UCSD-AML1 (cell line): ENCODE data around the gene R3HDM4.
A peak's percentile ranks its signal among the peaks of the same experiment; 100 is the strongest.

Experiments used
- DNase-seq: peaks from one replicate; lab custom pipeline; 2025; ENCODE audit not compliant: unreplicated experiment; lab: John Stamatoyannopoulos, UW

Gene R3HDM4

DNA sequence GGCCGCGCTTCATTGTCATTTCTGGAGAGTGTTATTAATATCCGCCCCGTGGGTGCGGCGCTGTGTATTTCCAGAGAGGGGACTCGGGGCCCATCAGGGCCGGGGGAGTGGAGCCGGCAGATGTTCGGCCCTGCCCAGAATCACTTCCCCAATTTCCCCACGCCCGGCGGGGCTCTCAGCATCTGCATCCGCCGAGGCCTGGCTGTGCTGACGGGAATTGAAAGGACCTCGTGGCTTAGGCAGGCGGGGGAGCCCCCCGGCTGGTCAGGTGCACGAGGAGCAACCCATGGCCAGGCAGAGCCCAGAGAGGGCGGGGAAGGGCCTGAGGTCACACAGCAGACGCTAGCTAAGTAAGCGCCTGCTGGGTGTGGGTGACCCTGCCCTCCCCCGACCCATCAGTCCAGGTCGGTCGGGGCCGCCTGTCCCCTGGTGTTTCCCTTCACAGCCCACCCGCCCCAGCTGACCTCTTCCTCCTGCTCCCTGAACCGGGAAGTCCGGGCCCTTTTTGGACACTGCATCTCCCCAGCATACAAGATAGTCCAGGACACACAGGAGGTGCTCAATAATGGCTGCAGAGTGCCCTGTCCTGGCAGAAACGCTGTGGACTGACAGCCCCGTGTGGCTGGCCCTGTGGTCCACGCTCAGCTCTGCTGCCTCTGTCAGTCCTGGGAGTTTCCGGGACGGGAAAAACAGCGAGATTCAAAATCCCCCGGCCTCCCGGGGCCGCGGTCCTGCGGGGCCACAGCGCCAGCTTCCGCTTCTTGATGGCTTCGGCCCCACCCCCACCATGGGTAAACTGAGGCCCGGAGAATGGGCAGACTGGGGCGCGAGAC, 34.9 kb upstream of the R3HDM4 start:
- DNase-seq = peak; percentile 67

DNA sequence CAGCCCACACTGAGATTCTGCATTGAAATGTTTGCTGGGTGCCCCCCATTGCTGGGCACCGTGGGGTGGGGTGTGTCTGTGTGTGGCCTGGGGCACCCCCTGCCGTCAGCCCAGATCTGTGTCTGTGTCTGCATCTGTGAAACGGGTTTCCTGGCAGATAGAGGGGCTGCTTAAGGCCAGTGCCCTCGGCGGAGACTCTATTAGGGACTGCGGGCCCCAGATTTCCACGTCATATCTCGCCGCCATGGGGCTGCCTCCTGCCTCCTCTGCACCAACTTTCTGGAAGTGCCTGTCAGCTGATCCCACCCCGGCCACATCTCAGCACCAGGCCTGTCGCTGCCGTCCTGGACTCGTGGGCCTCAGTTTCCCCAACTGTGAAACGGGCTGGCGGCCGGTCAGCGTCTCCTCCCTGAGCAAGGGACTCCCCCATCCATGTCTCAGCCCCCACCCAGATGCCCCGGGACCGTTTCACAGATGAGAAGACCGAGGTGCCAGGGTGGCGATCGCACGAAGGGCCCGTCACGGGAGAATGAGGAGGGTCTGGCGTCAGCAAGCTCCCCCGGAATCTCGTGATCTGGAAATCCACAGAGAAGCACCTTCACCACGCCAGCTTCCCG, 34.2 kb upstream of the R3HDM4 start:
- DNase-seq = no peak

DNA sequence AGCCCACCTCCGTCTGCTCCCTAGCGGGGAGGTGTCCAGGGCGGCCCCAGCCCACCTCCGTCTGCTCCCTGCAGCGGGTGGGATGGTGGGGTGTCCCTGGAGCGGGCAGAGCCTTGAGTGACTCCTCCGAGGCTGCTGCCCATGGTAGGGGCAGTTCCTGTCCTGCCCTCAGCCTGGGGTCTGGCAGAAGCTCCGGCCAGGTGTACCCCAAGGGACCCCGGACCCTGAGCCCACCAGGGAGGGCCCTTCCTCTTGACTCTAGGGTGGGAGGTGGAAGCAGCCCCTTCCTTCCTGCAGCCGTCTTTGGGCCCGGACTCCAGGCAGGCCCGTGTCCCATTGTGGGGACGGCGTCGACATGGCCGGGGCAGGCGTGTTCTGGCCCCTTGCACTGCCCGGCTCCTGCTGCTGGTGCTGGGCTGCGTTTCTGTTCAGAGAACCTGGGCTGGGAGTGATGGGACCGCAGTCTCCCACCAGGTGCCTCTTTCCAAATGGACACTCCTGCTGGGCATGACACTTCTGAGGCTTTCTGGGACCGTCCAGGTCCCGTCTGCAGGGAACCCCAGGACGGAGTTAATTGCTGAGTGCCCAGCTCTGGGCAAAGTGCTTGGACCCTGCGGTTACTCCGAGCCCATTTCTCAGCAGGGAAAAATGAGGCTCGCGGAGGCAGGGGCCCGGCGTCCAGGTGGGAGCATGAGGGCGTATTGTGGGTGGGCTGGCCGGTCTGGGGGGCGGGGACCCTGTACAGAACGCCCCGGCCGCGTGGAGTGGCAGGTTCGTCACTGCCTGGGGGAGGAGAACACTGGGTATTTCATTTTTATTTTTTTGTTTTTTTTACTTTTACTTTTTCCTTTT, 32.6 kb upstream of the R3HDM4 start:
- no peak for DNase-seq

- DNase-seq = no peak
Measured at GRCh38 chr19:944663-945241, 31.7 kb upstream of the R3HDM4 start.

DNA sequence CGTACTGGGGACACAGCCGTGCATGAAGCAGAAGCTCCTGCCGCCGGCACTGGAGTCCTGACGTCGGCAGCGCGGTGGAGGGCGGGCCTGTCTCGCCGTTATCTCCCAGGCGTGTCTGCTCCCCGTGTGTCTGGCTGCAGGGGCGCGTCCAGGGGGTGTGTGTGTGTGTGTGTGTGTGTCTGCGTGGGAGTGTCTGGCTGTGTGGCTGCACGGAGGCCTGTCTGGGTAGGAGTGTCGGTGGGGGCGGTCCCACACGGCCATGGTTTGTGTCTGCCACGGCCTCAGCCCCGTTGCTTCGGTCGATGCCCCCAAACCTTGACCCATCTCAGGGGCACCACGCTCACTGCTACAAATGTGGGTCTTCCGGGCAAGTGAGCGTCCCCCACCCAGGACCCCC, 31.1 kb upstream of the R3HDM4 start:
- DNase-seq = no peak

DNA sequence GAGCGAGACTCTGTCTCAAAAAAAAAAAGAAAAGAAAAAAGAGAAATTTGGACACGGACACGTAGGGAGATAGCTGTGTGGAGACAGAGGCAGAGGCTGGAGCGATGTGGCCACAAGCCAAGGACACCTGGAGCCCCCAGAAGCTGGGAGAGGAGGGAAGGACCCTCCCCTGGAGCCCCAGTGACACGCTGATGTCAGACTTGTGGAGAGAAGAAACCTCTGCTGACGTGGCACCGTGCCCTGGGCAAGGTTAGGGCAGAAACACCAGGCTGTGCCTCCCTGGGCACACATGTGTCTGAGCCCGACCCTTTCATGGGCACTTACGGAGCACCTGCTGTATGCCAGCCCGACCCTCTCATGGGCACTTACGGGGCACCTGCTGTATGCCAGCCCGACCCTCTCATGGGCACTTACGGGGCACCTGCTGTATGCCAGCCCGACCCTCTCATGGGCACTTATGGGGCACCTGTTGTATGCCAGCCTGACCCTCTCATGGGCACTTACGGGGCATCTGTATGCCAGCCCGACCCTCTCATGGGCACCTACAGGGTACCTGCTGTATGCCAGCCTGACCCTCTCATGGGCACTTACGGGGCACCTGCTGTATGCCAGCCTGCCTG, 30.6 kb upstream of the R3HDM4 start:
- DNase-seq = no peak

- DNase-seq = no peak
Measured at GRCh38 chr19:942133-942645, 29.2 kb upstream of the R3HDM4 start.

DNA sequence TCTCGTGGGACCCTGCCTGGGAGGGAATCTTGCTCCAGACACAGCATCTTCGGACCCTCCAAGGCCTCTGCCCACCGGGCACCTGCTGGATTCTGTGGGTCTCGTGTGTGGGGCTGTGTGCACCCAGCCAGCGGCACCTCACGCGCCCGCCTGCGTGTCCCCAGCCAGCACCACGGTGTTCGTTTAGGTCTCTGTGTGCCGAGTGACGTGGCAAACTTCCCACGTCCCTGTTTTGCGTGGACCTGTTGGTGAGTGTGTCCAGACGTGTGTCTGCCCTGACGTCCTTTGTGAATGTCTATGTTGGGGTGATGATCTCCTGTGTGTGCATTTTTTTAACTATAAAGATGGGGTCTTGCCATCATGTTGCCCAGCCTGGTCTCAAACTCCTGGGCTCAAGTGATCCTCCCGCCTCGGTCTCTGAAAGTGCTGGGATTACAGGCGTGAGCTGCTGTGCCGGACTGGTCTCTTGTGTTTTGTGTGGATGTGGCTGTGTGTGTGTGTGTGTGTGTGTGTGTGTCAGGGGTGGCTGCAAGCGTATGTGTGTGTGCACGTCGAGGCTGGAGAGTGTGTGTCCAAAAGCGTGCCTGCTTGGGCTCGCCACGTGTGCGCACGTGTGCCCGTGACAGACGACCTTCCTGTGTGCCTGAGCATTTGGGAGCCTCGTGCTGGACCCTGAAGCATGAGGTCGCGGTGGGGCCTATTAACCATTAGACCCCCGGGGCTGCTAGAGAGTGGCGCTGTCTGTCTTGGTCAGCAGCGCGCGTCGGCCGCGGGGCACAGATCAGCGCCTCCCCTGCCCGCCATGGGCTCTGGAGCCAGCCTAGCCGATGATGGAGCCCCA, 28.5 kb upstream of the R3HDM4 start:
- no peak for DNase-seq

DNA sequence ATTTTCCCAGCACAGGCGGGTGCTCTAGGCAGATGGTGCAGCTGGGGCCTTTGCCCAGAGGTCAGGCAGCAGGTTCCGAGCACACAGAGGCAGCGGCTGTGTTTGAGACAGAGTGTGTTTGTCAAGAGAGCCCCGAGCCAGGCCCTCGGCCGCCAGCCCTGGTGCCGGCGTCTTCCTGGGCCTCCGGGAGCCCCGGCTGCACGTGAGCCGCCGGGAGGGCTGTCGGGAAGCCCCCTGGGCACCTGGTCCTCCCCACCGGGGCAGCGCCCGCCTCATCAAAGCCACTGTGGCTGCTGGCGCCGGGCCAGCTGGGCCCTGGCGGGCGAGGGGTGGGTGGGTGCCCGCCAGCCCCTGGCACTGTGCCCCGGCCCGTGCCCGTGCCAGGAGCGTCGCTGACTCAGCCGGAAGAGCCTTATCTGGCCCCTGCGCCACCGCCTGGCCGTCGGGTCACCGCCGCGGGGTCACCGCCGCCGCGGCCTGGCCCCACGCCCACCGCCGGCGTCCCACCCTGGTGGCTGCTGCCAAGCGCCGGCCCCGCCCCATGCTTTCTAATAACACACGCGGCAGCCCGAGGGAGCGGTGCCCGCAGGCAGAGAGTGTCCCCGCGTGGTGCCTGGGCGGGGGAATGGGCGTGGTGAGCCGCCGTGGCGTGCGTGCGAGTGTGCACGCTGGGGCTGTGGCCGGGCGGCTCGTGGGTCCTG, 27.7 kb upstream of the R3HDM4 start:
- DNase-seq = no peak

- DNase-seq = no peak
Measured at GRCh38 chr19:939922-940321, 26.9 kb upstream of the R3HDM4 start.

DNA sequence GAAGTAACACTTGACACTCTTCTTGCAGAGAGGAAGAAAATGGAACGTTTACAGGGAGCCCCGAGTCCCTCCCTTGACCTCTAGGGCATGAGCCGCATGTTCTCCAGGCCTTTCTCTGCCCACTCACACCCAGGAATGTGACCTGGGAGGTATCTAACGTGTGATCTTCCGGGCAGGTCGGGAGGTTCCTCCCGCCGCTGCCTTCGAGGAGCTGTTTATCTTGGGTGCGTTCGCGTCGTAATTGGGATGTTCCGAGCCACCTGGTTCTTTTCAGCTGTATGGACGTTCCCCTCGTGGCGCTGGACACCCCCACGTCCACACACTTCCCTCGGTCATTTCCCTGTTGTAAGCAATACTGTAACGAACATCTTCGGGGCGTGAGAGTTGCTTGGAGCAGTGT, 26.4 kb upstream of the R3HDM4 start:
- DNase-seq = no peak

DNA sequence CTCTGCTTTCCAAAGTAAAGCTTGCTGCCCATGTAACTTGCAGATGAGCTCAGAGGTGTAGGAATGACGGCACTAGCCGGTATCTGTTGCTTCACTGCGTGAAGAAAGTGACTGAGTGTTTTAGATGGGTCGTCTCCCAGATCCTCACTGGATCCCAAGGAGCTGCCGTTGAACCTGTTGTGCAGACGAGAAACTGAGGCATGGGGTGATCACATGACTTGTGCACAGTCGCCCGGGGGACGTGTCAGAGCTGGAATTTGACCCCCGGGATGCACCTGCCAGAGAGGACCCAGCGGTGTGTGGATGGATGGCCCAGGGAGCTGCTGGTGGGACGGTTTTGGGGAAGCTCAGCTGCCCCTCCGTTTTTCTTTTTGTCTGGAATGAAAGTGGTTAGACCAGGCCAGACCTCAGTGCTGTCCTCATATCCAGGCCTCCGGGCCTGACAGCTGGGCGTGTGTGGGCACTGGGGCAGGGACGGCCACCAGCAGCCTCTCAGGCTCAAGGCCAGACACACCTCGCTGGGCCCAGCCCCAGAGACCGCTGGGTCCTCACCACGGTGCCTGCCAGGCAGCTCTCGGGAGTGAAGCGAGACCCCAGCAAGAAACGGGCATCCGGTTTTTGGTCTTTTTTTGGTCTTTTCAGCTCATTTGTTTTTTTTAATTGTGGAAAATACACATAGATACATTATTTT, 25.4 kb upstream of the R3HDM4 start:
- DNase-seq = no peak

DNA sequence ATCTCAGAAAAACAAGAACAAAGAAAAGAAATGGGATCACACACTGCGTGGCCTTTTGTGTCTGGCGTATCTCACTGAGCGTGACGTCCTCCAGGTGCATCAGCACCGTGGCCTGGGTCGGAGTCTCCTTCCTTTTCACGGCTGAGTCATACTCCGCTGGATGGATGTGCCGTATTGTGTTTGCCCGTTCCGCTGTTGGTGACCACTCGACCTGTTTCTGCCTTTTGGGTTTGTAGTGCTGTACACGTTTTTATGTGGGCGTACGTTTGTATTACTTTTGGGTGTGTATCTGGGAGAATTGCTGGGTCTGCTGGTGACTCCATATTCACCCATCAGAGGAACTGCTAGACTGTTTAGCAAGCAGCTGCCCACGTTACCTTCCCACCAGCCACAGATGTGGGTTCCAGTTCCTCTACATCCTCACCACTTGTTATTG, 24.3 kb upstream of the R3HDM4 start:
- DNase-seq = no peak

GRCh38 chr19:936175-936546, 23.1 kb upstream of the R3HDM4 start:
- no peak for DNase-seq

- DNase-seq = no peak
Measured at GRCh38 chr19:934865-935479, 22.0 kb upstream of the R3HDM4 start.

DNA sequence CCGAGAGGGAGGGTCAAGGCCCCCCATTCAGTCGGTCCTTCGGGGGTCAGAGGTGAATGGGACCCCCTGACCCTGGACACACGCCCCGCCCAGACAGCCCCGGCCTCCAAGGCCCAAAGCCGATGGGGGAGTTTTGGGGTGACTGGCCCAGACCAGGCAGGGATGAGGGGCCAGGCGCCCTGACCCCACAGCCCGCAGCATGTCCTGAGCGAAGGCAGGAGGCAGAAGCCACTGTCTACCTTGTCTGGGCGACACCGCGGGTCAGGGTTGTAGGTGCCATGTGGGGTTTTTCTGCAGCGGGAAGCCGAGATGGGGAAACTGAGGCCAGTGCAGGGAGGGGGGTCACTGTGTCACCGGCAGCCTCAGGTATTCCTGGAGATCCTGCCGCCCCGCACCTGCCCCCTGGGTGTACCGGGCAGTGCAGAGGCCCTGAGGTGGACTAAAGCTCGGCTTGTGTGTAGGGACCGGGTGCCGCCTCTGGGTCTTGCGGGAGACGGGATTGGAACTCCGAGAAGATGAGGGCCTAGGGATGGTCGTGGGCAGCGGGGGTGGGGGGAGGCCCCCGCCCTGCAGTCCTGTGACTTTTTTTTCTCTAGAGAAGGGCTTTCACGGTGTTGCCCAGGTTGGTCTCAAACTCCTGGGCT, 21.3 kb upstream of the R3HDM4 start:
- no peak for DNase-seq

DNA sequence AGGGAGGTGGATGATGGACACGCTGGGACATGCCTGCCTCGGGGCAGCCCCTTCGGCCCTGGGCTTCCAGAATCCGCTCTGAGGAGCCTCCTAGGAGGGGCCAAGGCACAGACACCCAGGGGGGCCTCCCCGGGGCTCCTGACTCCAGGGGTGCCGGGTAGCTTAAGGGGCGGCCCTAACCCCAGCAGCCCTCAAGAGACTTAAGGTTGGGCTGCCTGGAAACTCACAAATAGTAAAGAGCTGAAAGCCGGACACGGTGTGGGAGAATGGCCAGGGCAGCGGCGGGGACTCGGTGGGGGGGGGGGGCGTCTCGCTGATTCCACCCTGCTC, 20.5 kb upstream of the R3HDM4 start:
- DNase-seq = no peak
